PC-3 (cell line): Measurements from ENCODE around the gene NRBF2. TPM values are rescaled to one million over a fixed set of nuclear protein-coding genes. Genes with fewer than 3 reads are reported as not detected.

Source experiments
- ATAC-seq: fragments of 200-7000 bp; cut with Tn5 transposase; 2 replicates; pipeline ENCODE4 v1.9.1; 2020; ENCODE audit warnings: mild to moderate bottlenecking, moderate library complexity
- BruUV-seq: library from RNA; stranded (reverse); fragments of 400-500 nt; replicated peaks from 2 replicates; lab custom pipeline; 2021; lab: Mats Ljungman, UMichigan
- CTCF ChIA-PET: fragments of 300-600 bp; sonication (Branson Sonifier 250); formaldehyde crosslinking; loops from one replicate; lab custom pipeline; 2022; ENCODE audit warnings: antibody characterized with exemption; lab: Charles Lee
- POLR2A ChIA-PET: fragments of 300-600 bp; sonication (Branson Sonifier 250); formaldehyde crosslinking; loops from one replicate; lab custom pipeline; 2022; ENCODE audit warnings: antibody characterized with exemption; ENCODE audit not compliant: unreplicated experiment; lab: Charles Lee
- DNase-seq: peaks from one replicate; pipeline ENCODE4 v3.0.0-alpha.2; 2015
- H2AFZ ChIP-seq: fragments of 300-600 bp; sonication (generic); 2 replicates; pipeline ENCODE4 v1.6.0; 2016; ENCODE audit warnings: antibody characterized with exemption, low read length
- H3F3A ChIP-seq: fragments of 300-600 bp; sonication (generic); one replicate; pipeline ENCODE4 v1.6.0; 2017; ENCODE audit warnings: antibody characterized with exemption, low read length, control low read depth, mild to moderate bottlenecking; ENCODE audit not compliant: unreplicated experiment
- H3K27ac ChIP-seq: fragments of 300-600 bp; sonication (generic); 2 replicates; pipeline ENCODE4 v1.5.1; 2016; ENCODE audit warnings: mild to moderate bottlenecking, low read length
- H3K27me3 ChIP-seq: fragments of 300-600 bp; sonication (generic); 2 replicates; pipeline ENCODE4 v1.6.1; 2016; ENCODE audit warnings: low read length, mixed read lengths
- H3K36me3 ChIP-seq: fragments of 300-600 bp; sonication (generic); 2 replicates; pipeline ENCODE4 v1.6.1; 2016; ENCODE audit warnings: low read depth, mixed run types, low read length, mixed read lengths
- H3K4me1 ChIP-seq: fragments of 300-600 bp; sonication (generic); 2 replicates; pipeline ENCODE4 v1.5.1; 2016; ENCODE audit warnings: low read length; ENCODE audit not compliant: insufficient read depth
- H3K4me2 ChIP-seq: fragments of 300-600 bp; sonication (generic); 2 replicates; pipeline ENCODE4 v1.6.0; 2016; ENCODE audit warnings: low read length
- H3K4me3 ChIP-seq: fragments of 300-600 bp; sonication (generic); 2 replicates; pipeline ENCODE4 v1.5.1; 2016; ENCODE audit warnings: mild to moderate bottlenecking, low read length, mixed read lengths
- H3K79me2 ChIP-seq: fragments of 300-600 bp; sonication (generic); 2 replicates; pipeline ENCODE4 v1.6.1; 2017; ENCODE audit warnings: low read length, mixed read lengths
- H3K9ac ChIP-seq: fragments of 300-600 bp; sonication (generic); 2 replicates; pipeline ENCODE4 v1.6.0; 2016; ENCODE audit warnings: mild to moderate bottlenecking, low read length
- H3K9me2 ChIP-seq: fragments of 300-600 bp; sonication (generic); replicated peaks from 2 replicates; pipeline ENCODE4 v1.6.1; 2016; ENCODE audit warnings: mixed run types, low read length, mixed read lengths
- H3K9me3 ChIP-seq: fragments of 300-600 bp; sonication (generic); 2 replicates; pipeline ENCODE4 v1.6.1; 2016; ENCODE audit warnings: low read length, mixed read lengths
- H4K20me1 ChIP-seq: fragments of 300-600 bp; sonication (generic); 2 replicates; pipeline ENCODE4 v1.6.1; 2016; ENCODE audit warnings: low read length, mixed read lengths
- CTCF ChIP-seq: fragments of 300-600 bp; sonication (generic); conservative IDR thresholded peaks from 2 replicates; pipeline ENCODE4 v1.5.1; 2017; ENCODE audit warnings: antibody characterized with exemption, low read depth, mild to moderate bottlenecking, low read length
- EZH2 ChIP-seq: fragments of 300-600 bp; sonication (generic); IDR thresholded peaks from one replicate; pipeline ENCODE4 v1.6.1; 2017; ENCODE audit warnings: antibody characterized with exemption, mild to moderate bottlenecking, low read length; ENCODE audit not compliant: unreplicated experiment
- EZH2phosphoT487 ChIP-seq: fragments of 300-600 bp; sonication (generic); IDR thresholded peaks from 2 replicates; pipeline ENCODE4 v1.6.1; 2018; ENCODE audit warnings: mild to moderate bottlenecking, antibody characterized with exemption, low read length, borderline replicate concordance
- intact Hi-C: fragments of 100-400 bp; cut with micrococcal nuclease; formaldehyde crosslinking; loops from 2 replicates; pipeline ENCODE4 v1.9.0; 2023
- total RNA-seq: library from RNA; depleted of rRNA; stranded (reverse); fragments of >200 nt; gene quantifications from 2 replicates; pipeline ENCODE4 v1.2.3, GENCODE V29; 2014

The NRBF2 gene
- total RNA-seq, 1 experiment from 2014 or later: 44.4 TPM

- POLR2A ChIA-PET: interaction anchor here (0.6 kb wide), 1 partner anchor 66 kb away, joined by 3 read pairs; no protein-coding TSS in a partner anchor
- Histone ChIP-seq H3K9ac (no peak overlapping the region), H3F3A (no peaks in the 10 kb centered on the region)
These were observed 68.0 kb downstream of the NRBF2 start for GRCh38 chr10:63201118-63201517.

More at GRCh38 chr10:63201118-63201517, 68.0 kb downstream of the NRBF2 start:
- no peak for DNase-seq
- TF ChIP-seq EZH2: no peak
- no peak for TF ChIP-seq EZH2phosphoT487
- TF ChIP-seq CTCF: peak; percentile 56
- no peaks in the 10 kb centered on the region for H3K4me1 ChIP-seq
- no peak overlapping the region for H3K27ac ChIP-seq
- BruUV-seq: no TSS peak
- no peaks in the 10 kb centered on the region for H3K27me3 ChIP-seq
- no peak overlapping the region for H3K4me3 ChIP-seq
- no peak overlapping the region for H2AFZ ChIP-seq
- H3K9me2 ChIP-seq: no peaks in the 10 kb centered on the region
- CTCF ChIA-PET: interaction anchor here (0.5 to 0.9 kb wide), 5 partner anchors 11 to 520 kb away, joined by 3 to 9 read pairs (median 4); no protein-coding TSS in a partner anchor
- H3K9me3 ChIP-seq: no peaks in the 10 kb centered on the region
- H3K79me2 ChIP-seq: peaks cover 13% of the 10 kb centered on the region; the same call in 1 of the 2 replicates
- intact Hi-C loops: no loop called here
- no peak overlapping the region for H3K4me2 ChIP-seq
- H3K36me3 ChIP-seq: peaks cover 63% of the 10 kb centered on the region
- ATAC-seq: no peak
- H4K20me1 ChIP-seq: peaks cover 4% of the 10 kb centered on the region; the same call in 1 of the 2 replicates
